Endodermal cell (in vitro differentiated cells): ENCODE data around the gene TTLL11. TPM values are rescaled to one million over a fixed set of nuclear protein-coding genes. Genes with fewer than 3 reads are reported as not detected.

ENCODE experiments used
- DNase-seq: peaks from one replicate; pipeline ENCODE4 v3.0.0-alpha.2; 2017
- H3K27ac ChIP-seq: 2 replicates; pipeline ENCODE4 v1.5.1; 2013; ENCODE audit warnings: mild to moderate bottlenecking, low read depth, low read length, moderate library complexity
- H3K27me3 ChIP-seq: 2 replicates; pipeline ENCODE4 v1.6.1; 2013; ENCODE audit warnings: mild to moderate bottlenecking, low read length, moderate library complexity; ENCODE audit not compliant: insufficient read depth, control insufficient read depth, poor library complexity, severe bottlenecking
- H3K36me3 ChIP-seq: 2 replicates; pipeline ENCODE4 v1.7.0; 2013; ENCODE audit warnings: mild to moderate bottlenecking, low read length, moderate library complexity; ENCODE audit not compliant: control insufficient read depth, insufficient read depth
- H3K4me1 ChIP-seq: one replicate; pipeline ENCODE4 v1.7.0; 2013; ENCODE audit warnings: low read length; ENCODE audit not compliant: control insufficient read depth, insufficient read depth
- H3K4me3 ChIP-seq: 2 replicates; pipeline ENCODE4 v1.5.1; 2013; ENCODE audit warnings: mild to moderate bottlenecking, low read length, moderate library complexity
- H3K9ac ChIP-seq: 2 replicates; pipeline ENCODE4 v1.6.1; 2013; ENCODE audit warnings: mild to moderate bottlenecking, low read length, moderate library complexity; ENCODE audit not compliant: poor library complexity, severe bottlenecking; ENCODE audit errors: extremely low read depth
- H3K9me3 ChIP-seq: 2 replicates; pipeline ENCODE4 v1.6.1; 2013; ENCODE audit warnings: mild to moderate bottlenecking, low read length, moderate library complexity; ENCODE audit not compliant: control insufficient read depth
- H3K27ac Mint-ChIP-seq: 2 replicates; pipeline ENCODE4 v1.8.0; 2020; ENCODE audit warnings: mixed read lengths
- H3K27me3 Mint-ChIP-seq: 2 replicates; pipeline ENCODE4 v1.8.0; 2021; ENCODE audit warnings: mild to moderate bottlenecking, mixed read lengths; ENCODE audit not compliant: insufficient read depth
- H3K36me3 Mint-ChIP-seq: 2 replicates; pipeline ENCODE4 v1.8.0; 2020; ENCODE audit warnings: low read depth, mixed read lengths
- H3K4me1 Mint-ChIP-seq: 2 replicates; pipeline ENCODE4 v1.8.0; 2020; ENCODE audit warnings: mixed read lengths
- H3K4me3 Mint-ChIP-seq: 2 replicates; pipeline ENCODE4 v1.8.0; 2020; ENCODE audit warnings: mild to moderate bottlenecking, moderate library complexity, mixed read lengths
- H3K9me3 Mint-ChIP-seq: 2 replicates; pipeline ENCODE4 v1.8.0; 2020; ENCODE audit warnings: mild to moderate bottlenecking, mixed read lengths
- WGBS, 2 experiments: methylation state at CpG; one replicate each; pipeline versions ENCODE4 v1.1.5 to v1.1.7; 2013; ENCODE audit warnings: missing lambda C conversion rate in 2 of 2, mixed read lengths in 1 of 2; ENCODE audit not compliant: insufficient coverage in 1 of 2, insufficient read length in 1 of 2; 5-methylcytosine and 5-hydroxymethylcytosine counted together
- total RNA-seq, 2 donors: library from RNA; stranded (reverse); fragmentation: NEBNext Ultra II Directional in 1 of 2; extraction: Animal tissue kit (Norgen Biotek cat#: 25700) in 1 of 2; gene quantifications; 2 replicates in 1 of 2; 3 replicates in 1 of 2; pipeline ENCODE4 v1.2.1, GENCODE V29; 2021
- TF ChIP-seq, protein P1 (sequence below): fragments of 200-600 bp; sonication (generic); conservative IDR thresholded peaks from 2 replicates; pipeline ENCODE4 v1.5.0; 2021; ENCODE audit warnings: antibody characterized with exemption, mild to moderate bottlenecking

TTLL11 gene
- total RNA-seq, 2 donors from 2014 or later: 0.68 TPM; not detected in 1

DNA sequence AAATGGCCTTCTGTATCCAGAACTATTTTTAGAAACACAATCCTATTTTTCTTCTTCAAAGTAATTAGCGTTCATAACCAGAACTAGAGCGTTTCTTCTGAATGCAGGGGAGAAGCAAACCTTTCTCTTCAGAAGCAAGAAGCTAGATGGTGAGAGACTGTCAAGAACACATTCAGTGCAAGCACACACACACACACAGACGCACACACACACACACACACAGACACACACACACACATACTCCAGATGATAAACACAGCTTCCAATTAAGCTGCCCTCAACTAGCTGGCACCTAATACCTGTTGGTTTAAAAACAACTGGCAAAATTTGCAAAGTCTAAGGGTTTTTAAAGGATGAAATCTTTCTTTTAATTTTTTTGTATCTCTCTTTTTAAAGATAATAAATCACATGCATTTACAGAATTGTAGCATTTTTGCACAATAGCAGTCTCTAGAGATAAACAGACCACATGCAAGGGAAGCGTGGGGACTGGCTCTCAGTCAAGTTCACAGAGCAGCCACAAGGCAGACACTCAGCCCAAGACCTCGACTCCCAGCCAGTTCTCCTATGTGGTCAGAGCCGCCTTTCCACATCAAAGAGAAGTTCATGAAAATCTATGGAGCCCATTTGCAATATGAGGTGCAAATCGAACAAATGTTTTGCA is 138.5 kb downstream of the TTLL11 start:
- no peak overlapping the region for H3K9ac ChIP-seq
- H3K4me3 ChIP-seq: no peak overlapping the region
- H3K9me3 ChIP-seq: no peaks in the 10 kb centered on the region
- H3K4me1 ChIP-seq: no peaks in the 10 kb centered on the region
- H3K27ac ChIP-seq: no peak overlapping the region
- no peaks in the 10 kb centered on the region for H3K4me1 Mint-ChIP-seq
- DNase-seq: no peak
- peaks cover 15% of the 10 kb centered on the region for H3K27me3 Mint-ChIP-seq
- no peaks in the 10 kb centered on the region for H3K9me3 Mint-ChIP-seq
- no peak overlapping the region for H3K4me3 Mint-ChIP-seq
- no peak overlapping the region for H3K27ac Mint-ChIP-seq
- WGBS, 2 experiments: 82 to 96% methylated on average over 4 to 7 of the region's 7 CpGs
- no peaks in the 10 kb centered on the region for H3K36me3 Mint-ChIP-seq
- TF ChIP-seq, protein P1, sequence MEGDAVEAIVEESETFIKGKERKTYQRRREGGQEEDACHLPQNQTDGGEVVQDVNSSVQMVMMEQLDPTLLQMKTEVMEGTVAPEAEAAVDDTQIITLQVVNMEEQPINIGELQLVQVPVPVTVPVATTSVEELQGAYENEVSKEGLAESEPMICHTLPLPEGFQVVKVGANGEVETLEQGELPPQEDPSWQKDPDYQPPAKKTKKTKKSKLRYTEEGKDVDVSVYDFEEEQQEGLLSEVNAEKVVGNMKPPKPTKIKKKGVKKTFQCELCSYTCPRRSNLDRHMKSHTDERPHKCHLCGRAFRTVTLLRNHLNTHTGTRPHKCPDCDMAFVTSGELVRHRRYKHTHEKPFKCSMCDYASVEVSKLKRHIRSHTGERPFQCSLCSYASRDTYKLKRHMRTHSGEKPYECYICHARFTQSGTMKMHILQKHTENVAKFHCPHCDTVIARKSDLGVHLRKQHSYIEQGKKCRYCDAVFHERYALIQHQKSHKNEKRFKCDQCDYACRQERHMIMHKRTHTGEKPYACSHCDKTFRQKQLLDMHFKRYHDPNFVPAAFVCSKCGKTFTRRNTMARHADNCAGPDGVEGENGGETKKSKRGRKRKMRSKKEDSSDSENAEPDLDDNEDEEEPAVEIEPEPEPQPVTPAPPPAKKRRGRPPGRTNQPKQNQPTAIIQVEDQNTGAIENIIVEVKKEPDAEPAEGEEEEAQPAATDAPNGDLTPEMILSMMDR: no peak
- H3K36me3 ChIP-seq: no peaks in the 10 kb centered on the region
- no peaks in the 10 kb centered on the region for H3K27me3 ChIP-seq

DNA sequence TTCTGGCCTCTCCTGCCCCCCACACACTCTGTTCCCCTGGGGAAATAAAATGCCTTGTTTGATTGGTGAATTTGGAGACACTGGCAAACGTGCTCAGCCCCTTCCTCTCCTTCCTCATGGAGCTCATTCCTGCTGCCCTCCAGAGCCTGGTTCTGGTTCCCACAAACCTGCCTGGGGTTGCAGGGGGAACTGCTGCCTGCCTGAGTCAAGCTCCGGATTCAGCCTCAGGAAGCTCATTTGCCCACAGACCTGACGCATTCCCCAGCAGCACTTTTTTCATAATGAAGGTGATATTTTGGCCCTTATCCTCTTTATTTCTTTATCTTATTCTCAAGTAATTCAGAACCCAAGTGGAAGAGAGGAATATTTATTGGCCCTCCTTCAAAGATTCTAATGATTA is 140.5 kb downstream of the TTLL11 start:
- Mint-ChIP-seq H3K4me1 (peaks cover 5% of the 10 kb centered on the region), H3K27ac (no peak overlapping the region), H3K27me3 (peaks cover 10% of the 10 kb centered on the region), H3K36me3 (no peaks in the 10 kb centered on the region), H3K4me3 (no peak overlapping the region), H3K9me3 (no peaks in the 10 kb centered on the region)
- Histone ChIP-seq H3K9me3 (no peaks in the 10 kb centered on the region), H3K4me3 (no peak overlapping the region), H3K27me3 (no peaks in the 10 kb centered on the region), H3K9ac (no peak overlapping the region), H3K4me1 (no peaks in the 10 kb centered on the region), H3K36me3 (no peaks in the 10 kb centered on the region), H3K27ac (no peak overlapping the region)
- TF ChIP-seq, protein P1: no peak
- no peak for DNase-seq
- 20 to 79% methylated on average over 1 to 3 of the region's 3 CpGs for WGBS, 2 experiments

DNA sequence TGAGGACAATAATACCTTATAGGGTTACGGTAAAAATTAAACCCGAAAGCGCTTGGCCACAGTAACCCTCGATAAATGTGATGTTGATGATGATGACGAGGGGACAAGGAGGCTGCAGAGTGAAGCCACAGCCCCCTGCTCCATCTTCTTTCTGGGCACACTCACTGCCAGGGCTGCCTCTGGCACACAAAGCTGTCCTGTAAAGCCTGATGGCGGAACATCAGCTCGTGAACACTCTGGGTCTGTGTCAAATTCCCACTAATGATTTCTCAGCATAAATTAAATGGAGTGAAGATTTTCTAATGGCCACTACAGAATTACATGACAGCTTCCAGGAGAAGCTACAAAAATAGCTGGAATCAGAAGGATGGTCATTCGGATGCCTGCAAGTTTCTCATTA is 142.2 kb downstream of the TTLL11 start:
- no peaks in the 10 kb centered on the region for H3K9me3 Mint-ChIP-seq
- TF ChIP-seq, protein P1: no peak
- H3K27ac Mint-ChIP-seq: no peak overlapping the region
- Histone ChIP-seq H3K36me3 (no peaks in the 10 kb centered on the region), H3K27me3 (no peaks in the 10 kb centered on the region), H3K27ac (no peak overlapping the region), H3K9me3 (no peaks in the 10 kb centered on the region), H3K4me3 (no peak overlapping the region), H3K4me1 (peaks cover 7% of the 10 kb centered on the region), H3K9ac (no peak overlapping the region)
- no peak overlapping the region for H3K4me3 Mint-ChIP-seq
- 93 to 98% methylated on average over 7 to 8 of the region's 8 CpGs for WGBS, 2 experiments
- H3K36me3 Mint-ChIP-seq: no peaks in the 10 kb centered on the region
- peaks cover 10% of the 10 kb centered on the region for H3K27me3 Mint-ChIP-seq
- peaks cover 16% of the 10 kb centered on the region for H3K4me1 Mint-ChIP-seq
- no peak for DNase-seq
